ENCODE measurements around the gene INPP5A.

- TF ChIP-seq POLR2A (IDR thresholded peaks at IDR 0.05) (no peak), CTCF (IDR thresholded peaks at IDR 0.05) (no peak)
Measured at GRCh38 chr10:132687893-132688579, 150.4 kb downstream of the INPP5A start.
